CD4-positive, alpha-beta T cell treated with Interleukin-17A for 4 hours (primary cell): ENCODE results near the gene FBXO47.
A peak's percentile ranks its signal among the peaks of the same experiment; 100 is the strongest.
"Not testable (repeated sequence)": the region's sequence is repeated elsewhere in the genome, so short reads cannot be mapped to it uniquely, and the experiment has no call there.

Experiments used
- DNase-seq: peaks from one replicate; pipeline ENCODE4 v3.0.0-alpha.2; 2020; ENCODE audit warnings: mixed read lengths

The FBXO47 gene

GRCh38 chr17:38920374-38921291 is 46.6 kb downstream of the FBXO47 start:
- DNase-seq, result no peak

- no peak for DNase-seq
These were observed 47.7 kb downstream of the FBXO47 start for GRCh38 chr17:38919316-38920078.

GRCh38 chr17:38918916-38919315 is 48.3 kb downstream of the FBXO47 start:
- no peak for DNase-seq

- DNase-seq, result no peak
These were observed 48.9 kb downstream of the FBXO47 start for GRCh38 chr17:38918129-38918913.

GRCh38 chr17:38917259-38917658 is 49.9 kb downstream of the FBXO47 start:
- no peak for DNase-seq

- DNase-seq, result no peak
These were observed 50.4 kb downstream of the FBXO47 start for GRCh38 chr17:38916771-38917170.

GRCh38 chr17:38915639-38915995 is 51.6 kb downstream of the FBXO47 start:
- DNase-seq, result no peak

- DNase-seq, result no peak
These were observed 52.2 kb downstream of the FBXO47 start for GRCh38 chr17:38914741-38915638.

- no peak for DNase-seq
These were observed 54.9 kb downstream of the FBXO47 start for GRCh38 chr17:38912221-38912813.

GRCh38 chr17:38911731-38912081 is 55.5 kb downstream of the FBXO47 start:
- not testable (repeated sequence) for DNase-seq

GRCh38 chr17:38911081-38911730 is 56.0 kb downstream of the FBXO47 start:
- no peak for DNase-seq

- DNase-seq, result no peak
These were observed 56.9 kb downstream of the FBXO47 start for GRCh38 chr17:38910325-38910724.

- no peak for DNase-seq
These were observed 58.5 kb downstream of the FBXO47 start for GRCh38 chr17:38908676-38909181.

- no peak for DNase-seq
These were observed 59.1 kb downstream of the FBXO47 start for GRCh38 chr17:38907930-38908675.

GRCh38 chr17:38906460-38907228 is 60.6 kb downstream of the FBXO47 start:
- no peak for DNase-seq

GRCh38 chr17:38905375-38905774 is 61.8 kb downstream of the FBXO47 start:
- no peak for DNase-seq

- no peak for DNase-seq
These were observed 62.3 kb downstream of the FBXO47 start for GRCh38 chr17:38904892-38905291.

GRCh38 chr17:38903404-38903803 is 63.8 kb downstream of the FBXO47 start:
- DNase-seq, result no peak

- DNase-seq, result peak; percentile 35
These were observed 66.1 kb downstream of the FBXO47 start for GRCh38 chr17:38900978-38901656.
